Mucosa of gallbladder (tissue), 1 donor: ENCODE data around the gene EBLN2. TPM values are rescaled to one million over a fixed set of nuclear protein-coding genes. Genes with fewer than 3 reads are reported as not detected.

Source experiments
- DNase-seq: peaks from one replicate; pipeline ENCODE4 v3.0.0-alpha.2; 2020; ENCODE audit warnings: low spot score
- total RNA-seq: library from RNA; stranded (reverse); gene quantifications from one replicate; pipeline ENCODE4 v1.2.1, GENCODE V29; 2021
- donor health status: DM: no; HTN: no; CAD: no.

The EBLN2 gene
- 3.0 TPM for total RNA-seq

- DNase-seq: no peak
Measured at GRCh38 chr3:73061416-73061815, at the start of gene EBLN2. Gene EBLN2 (plus strand): TSS chr3:73061659. CDS start chr3:73062082, 423 bp downstream.

DNA sequence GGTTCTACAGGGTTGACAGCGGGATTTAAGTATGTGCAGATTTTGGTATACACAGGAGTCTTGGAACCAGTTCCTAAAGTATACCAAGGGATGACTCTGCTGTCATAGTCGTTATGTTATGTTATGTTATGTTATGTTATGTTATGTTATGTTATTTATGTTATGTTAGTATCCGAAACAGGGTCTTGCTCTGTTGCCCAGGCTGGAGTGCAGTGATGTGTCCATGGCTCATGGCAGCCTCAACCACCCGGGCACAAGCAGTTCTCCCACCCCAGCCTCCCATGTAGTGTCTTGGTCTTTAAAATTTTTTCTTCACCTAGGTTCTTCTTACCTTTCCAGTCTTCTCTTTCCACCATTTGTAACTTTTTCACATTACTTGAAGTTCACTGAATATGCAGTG is 43.2 kb upstream of the EBLN2 start:
- DNase-seq: no peak

GRCh38 chr3:73018790-73019441 is 42.5 kb upstream of the EBLN2 start:
- no peak for DNase-seq

DNA sequence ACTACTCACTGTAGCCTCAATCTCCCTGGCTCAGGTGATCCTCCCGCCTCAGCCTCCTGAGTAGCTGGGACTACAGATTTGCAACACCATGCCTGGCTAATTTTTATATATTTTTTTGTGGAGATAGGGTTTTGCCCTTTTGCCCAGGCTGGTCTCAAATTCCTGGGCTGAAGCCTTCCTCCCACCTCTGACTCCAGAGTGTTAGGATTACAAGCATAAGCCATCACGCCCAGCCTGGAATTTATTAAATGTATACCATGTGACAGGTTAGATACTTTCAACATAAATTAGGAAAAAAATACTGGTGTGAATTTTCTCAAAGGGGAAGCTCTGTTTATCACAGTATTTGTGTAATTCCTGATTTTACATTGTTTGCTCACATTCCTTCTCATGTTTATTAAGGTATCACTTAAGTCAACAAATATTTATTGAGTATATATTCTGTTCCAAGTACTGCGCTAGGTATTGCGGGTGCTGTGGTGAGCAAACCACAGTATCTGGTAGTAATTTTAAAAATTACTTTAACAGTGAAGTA is 40.1 kb upstream of the EBLN2 start:
- no peak for DNase-seq

DNA sequence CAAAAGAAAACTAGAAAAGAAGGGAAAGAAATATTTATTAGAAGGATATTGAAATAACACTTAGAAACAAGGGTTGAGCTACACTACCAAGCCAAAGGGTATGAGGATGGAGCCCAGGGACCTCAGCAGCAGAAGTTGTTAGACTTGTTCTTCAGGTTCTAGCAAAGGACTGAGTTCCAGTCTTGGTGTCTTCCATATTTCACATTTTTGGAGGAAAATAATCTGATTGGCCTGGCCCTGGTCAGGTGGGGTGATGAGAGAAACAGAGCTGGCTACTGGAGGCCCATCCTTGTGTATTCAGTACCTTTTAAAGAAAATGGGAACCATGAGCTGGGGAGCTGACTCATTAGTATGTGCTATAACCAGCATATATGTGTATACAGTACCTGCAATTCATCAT is 36.6 kb upstream of the EBLN2 start:
- DNase-seq: no peak

DNA sequence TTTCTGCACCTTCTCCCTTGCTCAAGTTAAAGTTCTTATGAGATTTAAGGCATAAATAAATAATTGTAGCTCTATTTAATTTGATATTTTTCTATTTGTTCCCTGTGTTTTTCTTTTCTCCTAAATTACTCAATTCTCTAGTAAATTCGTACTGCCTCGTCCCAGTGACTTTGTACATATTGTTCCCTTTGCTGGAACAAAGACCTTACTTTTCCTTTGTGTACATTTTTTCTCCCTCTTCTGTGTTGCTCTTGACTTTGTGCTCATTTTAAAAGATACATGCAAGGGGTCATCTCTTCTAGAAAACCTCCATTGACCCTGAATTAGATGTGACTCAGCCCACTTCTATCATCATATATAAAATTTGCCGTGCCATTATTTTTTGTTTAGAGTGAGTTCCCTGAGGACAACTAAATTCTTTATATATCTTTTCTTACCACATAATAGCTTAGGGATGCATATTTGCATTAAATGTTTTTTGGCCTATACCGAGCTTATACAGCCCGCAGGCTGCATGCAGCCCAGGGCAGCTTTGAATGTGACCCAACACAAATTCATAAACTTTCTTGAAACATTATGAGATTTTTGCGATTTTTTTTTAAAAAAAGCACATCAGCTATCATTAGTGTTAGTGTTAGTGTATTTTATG is 35.2 kb upstream of the EBLN2 start:
- DNase-seq: no peak

DNA sequence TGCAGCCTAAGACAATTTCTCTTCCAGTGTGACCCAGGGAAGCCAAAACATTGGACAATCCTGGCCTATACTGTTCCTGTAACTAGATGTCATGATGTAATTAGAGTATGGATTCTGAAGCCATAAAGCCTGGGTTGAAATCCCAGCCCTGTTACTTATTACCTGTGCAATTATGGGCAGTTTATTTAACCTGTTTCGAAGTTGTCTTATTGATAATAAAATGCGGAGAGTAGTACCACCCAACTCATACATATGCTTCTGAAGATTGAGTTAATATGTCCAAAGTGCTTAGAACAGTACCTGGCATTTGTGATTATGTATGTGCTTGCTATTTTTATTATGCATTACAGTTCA is 34.7 kb upstream of the EBLN2 start:
- DNase-seq: no peak

DNA sequence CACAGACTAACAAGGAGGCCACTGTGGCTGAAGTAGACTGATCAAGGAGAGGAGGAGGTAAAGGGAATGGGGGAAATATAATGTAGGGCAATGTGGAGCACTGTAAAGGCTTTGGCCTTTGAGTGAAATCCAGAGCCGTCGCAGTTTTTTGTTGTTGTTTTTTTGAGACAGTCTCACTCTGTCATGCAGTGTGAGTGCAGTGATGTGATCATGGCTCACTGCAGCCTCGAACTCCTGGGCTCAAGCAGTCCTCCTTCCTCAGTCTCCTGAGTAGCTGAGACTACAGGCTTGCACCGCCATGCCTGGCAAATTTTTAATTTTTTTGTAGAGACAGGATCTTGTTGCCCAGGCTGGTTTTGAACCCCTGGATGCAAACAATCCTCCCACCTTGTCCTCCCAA is 32.7 kb upstream of the EBLN2 start:
- DNase-seq: no peak

DNA sequence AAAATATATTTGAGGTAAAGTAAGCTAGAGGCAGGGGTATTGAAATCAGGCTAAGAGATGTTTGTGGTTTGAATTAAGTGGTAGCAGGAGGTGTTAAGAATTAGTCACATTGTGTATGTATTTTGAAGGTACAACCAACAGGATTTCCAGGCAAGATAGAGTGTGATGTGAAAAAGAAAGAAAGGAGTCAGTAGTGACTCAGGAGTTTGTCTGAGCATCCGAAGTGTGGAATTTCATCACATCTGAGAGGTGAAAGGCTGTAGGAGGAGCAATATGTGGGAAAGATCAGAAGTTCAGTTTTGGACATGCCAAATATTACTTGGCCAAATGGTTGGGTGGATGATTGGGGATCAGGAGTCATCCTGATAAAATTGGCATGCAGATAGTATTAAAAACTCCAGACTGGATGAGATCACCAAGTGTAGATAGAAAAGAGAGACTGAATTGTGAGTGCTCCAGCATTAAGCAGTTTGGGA is 32.1 kb upstream of the EBLN2 start:
- no peak for DNase-seq

- no peak for DNase-seq
Measured at GRCh38 chr3:73030073-73030597, 31.3 kb upstream of the EBLN2 start.

GRCh38 chr3:73031573-73032103 is 29.8 kb upstream of the EBLN2 start:
- DNase-seq: no peak

GRCh38 chr3:73036694-73037591 is 24.5 kb upstream of the EBLN2 start:
- DNase-seq: no peak

GRCh38 chr3:73041537-73041936 is 19.9 kb upstream of the EBLN2 start:
- no peak for DNase-seq

DNA sequence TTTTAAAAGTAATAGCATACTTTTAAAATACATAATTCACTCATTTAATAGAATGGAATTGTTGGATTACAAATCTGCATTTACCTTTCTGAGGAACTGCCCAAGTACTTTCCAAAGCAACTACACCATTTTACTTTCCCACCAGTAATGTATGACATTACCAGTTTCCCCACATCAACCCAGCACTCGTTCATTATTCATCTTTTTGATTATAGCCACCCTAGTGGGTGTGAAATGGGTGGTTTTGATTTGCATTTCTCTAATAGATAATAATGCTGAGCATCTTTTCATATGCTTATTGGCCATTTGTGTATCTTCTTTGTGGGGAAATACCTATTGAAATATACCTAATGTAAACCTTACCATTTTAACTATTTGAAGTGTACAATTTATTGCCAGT is 18.0 kb upstream of the EBLN2 start:
- no peak for DNase-seq

DNA sequence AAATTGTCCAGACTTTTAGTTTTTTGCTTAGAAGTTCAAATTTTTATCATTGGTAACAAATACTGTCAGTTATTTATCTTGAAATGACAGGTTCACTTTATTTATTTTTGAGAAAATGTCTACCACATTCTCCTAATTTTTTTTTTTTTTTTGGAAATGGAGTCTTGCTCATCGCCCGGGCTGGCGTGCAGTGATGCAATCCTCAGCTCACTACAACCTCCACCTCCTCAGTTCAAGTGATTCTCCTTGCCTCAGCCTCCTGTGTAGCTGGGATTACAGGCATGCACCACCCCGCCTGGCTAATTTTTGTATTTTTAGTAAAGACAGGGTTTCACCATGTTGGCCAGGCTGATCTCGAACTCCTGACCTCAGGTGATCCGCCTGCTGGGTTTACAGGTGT is 16.1 kb upstream of the EBLN2 start:
- DNase-seq: no peak

DNA sequence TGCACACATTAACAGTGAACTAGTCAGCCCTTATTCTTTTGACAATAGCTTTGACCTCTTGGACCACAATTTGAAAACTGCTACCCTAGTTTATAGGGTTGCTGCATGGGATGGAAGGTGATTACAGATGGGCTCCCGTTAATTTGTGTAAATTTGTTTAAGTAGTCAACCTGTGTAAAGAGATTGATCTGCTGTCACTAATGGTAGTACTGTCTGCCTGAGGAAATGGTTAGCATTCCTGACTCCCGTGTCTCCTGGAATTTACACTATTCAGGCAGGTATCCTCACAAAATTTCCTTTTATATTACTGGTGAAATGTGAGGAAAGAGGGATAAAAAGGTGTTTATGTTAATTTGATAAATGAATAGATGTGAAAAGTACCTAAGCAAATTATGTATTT is 15.3 kb upstream of the EBLN2 start:
- no peak for DNase-seq

- no peak for DNase-seq
Measured at GRCh38 chr3:73049319-73049718, 12.1 kb upstream of the EBLN2 start.

- DNase-seq: no peak
Measured at GRCh38 chr3:73052857-73053256, 8.6 kb upstream of the EBLN2 start.

DNA sequence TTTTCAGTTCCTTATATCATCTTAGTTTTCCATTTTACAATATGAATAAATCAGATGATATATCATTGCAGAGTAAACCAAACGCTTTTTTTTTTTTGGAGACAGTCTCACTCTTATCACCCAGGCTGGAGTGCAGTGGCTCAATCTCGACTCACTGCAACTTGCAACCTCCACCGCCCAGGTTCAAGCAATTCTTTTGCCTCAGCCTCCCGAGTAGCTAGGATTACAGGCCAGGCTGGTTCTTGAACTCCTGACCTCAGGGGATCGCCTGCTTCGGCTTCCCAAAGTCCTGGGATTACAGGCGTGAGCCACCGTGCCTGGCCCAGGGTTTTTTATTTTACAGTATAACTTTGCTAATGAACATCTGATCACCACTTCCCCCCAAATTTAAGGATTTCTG is 5.9 kb upstream of the EBLN2 start:
- DNase-seq: no peak

DNA sequence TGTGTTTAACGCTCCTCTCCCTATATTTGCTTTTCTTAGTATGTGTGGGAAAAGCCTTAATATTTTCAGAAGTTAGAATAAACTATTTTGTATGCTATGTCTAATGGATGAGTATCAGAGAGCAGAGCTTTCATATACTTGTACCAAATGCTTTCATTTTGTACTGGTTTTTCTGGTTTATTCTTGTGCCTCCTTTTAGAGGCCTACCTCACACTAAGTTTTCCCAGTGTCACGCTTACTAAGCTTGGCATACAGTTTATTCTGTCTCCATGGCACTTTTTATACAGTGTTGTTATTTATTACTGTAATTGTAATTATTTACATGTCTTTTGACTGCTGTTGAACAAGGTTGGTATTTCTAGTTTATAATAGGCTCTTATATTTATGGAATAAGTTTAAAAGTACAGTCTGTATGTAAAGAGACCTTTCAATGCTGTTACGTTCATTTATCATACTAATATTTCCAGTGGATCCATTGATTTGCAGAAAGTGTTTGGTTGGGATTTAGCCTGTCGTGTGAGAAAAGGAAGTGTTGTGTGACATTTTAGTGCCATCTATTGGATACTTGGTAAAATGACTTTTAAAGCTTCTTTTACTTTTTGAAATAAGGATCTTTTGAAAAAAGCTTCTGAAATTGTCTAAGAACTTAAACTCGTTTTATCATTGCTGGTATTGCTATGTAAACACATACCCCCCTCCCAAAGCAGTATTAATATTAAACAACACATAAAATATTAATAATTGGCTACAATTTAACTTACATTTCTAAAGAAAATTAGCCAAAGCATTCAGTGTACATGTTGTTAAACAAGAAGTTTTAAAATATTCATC is 5.2 kb upstream of the EBLN2 start:
- no peak for DNase-seq

DNA sequence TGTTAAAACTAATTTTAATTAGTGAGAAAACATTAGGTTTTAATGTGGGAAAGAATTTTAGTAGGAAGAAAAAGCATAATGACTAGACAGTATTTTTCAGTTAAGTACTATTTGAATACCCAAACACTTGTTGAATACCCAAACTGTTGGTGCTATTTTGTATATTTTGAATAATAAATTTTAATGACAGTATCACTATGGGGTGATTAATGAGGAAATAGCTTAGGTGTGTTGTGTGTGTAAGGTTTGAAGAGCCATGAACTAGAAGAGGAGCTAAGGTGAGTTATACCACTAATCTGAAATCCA is 4.7 kb upstream of the EBLN2 start:
- DNase-seq: no peak
